Stimulated activated CD4-positive, alpha-beta T cell treated with anti-CD3 and anti-CD28 coated beads, Interleukin-2, amount 100 ng/mL, for 48 hours (primary cell): ENCODE data around the gene RPH3AL.
"Not testable (repeated sequence)": the region's sequence is repeated elsewhere in the genome, so short reads cannot be mapped to it uniquely, and the experiment has no call there.

Experiments used
- DNase-seq, 2 donors: peaks; one replicate each; pipeline ENCODE4 v3.0.0-alpha.2; 2020

RPH3AL gene

GRCh38 chr17:170130-170670 lies 182.4 kb downstream of the RPH3AL start:
- no peak for DNase-seq

DNA sequence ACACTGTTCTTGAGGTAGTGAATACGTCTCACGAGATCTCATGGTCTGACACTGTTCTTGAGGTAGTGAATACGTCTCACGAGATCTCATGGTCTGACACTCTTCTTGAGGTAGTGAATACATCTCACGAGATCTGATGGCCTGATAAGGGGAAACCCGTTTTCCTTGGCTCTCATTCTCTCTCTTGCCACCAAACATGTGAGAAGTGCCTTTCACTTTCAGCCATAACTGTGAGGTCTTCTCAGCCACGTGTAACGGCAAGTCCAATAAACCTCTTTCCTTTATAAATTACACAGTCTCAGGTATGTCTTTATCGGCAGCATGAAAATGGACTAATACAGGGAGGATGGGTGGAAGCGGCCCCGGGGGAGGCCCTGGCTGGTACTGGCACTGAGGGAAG lies 184.0 kb downstream of the RPH3AL start:
- not testable (repeated sequence) for DNase-seq

DNA sequence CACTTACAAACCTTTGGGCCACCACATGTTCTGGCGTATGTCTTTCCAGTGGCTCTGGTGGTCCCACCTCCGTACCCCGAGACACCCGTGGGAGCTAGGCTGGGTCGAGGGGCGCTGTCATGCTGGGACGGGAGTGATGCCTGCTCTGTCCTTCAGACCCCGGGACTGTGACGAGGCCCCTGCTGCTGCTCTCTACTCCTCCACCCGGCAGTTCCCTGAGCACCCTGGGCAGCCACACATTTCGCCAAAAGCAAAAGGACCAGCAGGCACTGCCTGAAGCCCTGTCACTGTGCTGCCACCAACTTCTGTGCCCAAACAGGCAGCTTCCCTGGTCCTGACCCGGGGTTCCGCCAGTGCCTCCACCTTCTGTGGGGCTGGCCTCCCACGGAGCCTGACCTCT lies 186.7 kb downstream of the RPH3AL start:
- DNase-seq, result no peak

DNA sequence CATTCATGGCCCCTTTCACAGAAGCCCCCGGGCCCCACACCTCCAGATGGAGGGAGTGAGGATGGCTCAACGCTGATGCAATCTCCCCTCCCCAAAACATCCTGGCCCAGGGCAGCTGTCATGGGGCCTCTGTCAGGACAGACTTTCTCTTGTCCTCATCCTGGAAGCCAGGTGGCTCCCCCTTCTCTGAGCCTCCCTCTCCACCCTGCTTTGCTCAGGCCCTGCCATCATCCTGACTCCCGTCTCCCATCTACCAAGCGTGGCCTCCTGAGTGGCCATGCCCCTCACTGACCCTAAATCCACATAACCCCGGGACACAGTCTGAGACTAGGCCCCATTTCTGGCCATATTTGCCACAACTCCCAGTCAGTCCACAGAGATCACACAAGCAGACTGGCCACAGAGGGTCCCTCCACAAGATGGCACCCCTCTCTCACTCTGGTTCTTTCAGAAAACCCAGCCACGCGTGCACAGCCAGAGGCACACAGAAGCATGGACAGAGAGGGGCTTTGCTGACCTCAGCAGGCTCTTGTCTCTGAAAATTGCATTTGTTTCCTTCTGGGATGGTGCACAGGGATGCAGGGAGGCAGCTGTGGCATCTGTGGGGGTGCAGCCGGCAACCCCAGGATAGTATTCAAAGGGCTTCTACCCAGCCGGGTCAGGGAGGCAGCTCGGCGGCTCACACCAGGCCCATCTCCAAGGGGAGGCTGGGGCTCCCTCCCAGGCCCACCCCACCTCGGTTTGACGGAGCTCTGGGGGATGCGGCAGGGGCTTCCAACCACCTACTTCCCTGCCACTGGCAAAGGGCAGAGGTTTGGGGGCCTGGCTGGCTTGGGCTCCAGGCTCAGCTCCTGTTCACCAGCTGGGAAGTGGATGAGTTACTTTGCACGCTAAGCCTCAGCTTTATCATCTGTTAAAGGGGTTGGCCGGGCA lies 188.0 kb downstream of the RPH3AL start:
- DNase-seq, result no peak

DNA sequence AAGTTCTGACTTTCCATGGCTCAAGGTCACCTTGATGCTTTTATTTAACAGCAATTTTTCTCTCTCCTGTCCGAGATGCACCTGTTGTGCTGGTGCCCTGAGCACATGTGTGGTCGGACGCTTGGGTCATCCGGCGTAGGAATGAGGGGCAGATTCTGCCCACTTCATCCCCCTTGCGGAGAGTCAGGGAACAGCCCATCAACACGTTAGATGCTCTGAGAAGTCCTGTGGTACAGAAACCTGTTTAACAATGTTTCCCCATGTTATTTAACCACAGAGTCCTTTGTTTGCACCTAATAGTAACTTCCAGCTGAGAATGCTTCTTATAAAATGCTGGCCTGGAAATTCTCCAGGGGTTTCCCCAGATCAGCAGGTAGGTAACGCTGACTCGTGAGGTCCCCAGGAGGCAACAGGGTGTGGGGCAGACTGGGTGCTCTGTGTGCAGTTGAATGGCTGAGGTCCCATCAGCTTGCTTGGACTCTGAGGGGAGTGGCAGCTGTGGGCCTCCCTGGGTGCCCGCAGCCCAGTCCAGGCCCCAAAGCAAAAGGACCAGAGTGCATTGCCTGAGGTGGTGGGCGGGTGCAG lies 189.0 kb downstream of the RPH3AL start:
- DNase-seq, result no peak

DNA sequence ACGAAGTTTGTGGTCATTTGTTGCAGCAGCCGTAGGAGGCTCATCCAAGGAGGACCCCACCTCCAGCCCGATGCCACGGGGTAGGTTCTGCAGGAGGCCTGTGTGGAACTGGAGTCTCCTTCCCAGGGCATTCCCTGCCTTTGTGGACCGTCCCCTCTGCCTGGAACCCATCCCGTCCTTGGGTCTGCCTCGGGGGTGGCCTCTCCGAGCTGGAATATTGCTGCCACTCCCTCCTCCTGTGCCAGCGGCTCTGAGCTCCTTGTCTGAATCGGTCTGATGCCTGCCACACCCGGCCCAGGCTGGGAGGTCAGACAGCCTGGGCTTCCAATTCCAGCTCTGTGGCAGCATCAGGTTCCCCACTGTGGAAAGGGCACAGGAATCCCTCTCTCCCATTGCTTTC lies 189.9 kb downstream of the RPH3AL start:
- no peak for DNase-seq
